GM12878 (cell line): ENCODE results near the gene FAM187B. TPM values are rescaled to one million over a fixed set of nuclear protein-coding genes. Genes with fewer than 3 reads are reported as not detected.

Experiments
- ATAC-seq: fragments of 200-7000 bp; cut with Tn5 transposase; 3 replicates; pipeline ENCODE4 v1.9.1; 2020; ENCODE audit warnings: mild to moderate bottlenecking, moderate library complexity
- BruUV-seq: library from RNA; stranded (reverse); fragments of 400-500 nt; replicated peaks from 2 replicates; lab custom pipeline; 2021; lab: Mats Ljungman, UMichigan
- CTCF ChIA-PET: fragments of 300-600 bp; sonication (Branson Sonifier 250); formaldehyde crosslinking; extraction: SDS; loops from one replicate; lab custom pipeline; 2021; ENCODE audit warnings: inconsistent platforms; lab: Yijun Ruan, JAX
- POLR2A ChIA-PET: fragments of 350-600 bp; formaldehyde crosslinking; extraction: SDS; loops from one replicate; lab custom pipeline; 2021; ENCODE audit warnings: inconsistent platforms; lab: Charles Lee
- RAD21 ChIA-PET: fragments of 300-600 bp; sonication (Branson Sonifier 250); formaldehyde crosslinking; loops from one replicate; lab custom pipeline; 2023; ENCODE audit warnings: antibody characterized with exemption; ENCODE audit not compliant: unreplicated experiment; lab: Charles Lee
- SMC1A ChIA-PET: fragments of 300-600 bp; sonication (Branson Sonifier 250); formaldehyde crosslinking; loops from one replicate; lab custom pipeline; 2023; ENCODE audit not compliant: unreplicated experiment, uncharacterized antibody; lab: Charles Lee
- DNase-seq: peaks from one replicate; pipeline ENCODE4 v3.0.0-alpha.2; 2011; ENCODE audit warnings: low read depth, low spot score
- FAIRE-seq: peaks from 3 replicates; lab custom pipeline; 2011; peaks lifted over from hg19 to GRCh38; lab: Jason Lieb, UNC
- H2AFZ ChIP-seq: 2 replicates; pipeline ENCODE4 v1.6.0; 2011; ENCODE audit warnings: low read depth, low read length, control low read depth; ENCODE audit not compliant: control insufficient read depth
- H3K27ac ChIP-seq: 2 replicates; pipeline ENCODE4 v1.5.1; 2011; ENCODE audit warnings: control low read depth; ENCODE audit not compliant: control insufficient read depth, insufficient read depth
- H3K27me3 ChIP-seq, 2 experiments: replicated peaks in 1 of 2; 2 replicates each; pipeline versions ENCODE4 v1.6.0 to v1.6.1; 2011; ENCODE audit warnings: low read length in 1 of 2; ENCODE audit not compliant: control insufficient read depth in 2 of 2, insufficient read depth in 2 of 2
- H3K36me3 ChIP-seq, 2 experiments: 2 replicates each; pipeline ENCODE4 v1.5.1; 2011; ENCODE audit warnings: low read length in 1 of 2; ENCODE audit not compliant: control insufficient read depth in 2 of 2, insufficient read depth in 2 of 2
- H3K4me1 ChIP-seq: 2 replicates; pipeline ENCODE4 v1.6.1; 2011; ENCODE audit warnings: mild to moderate bottlenecking, low read length, moderate library complexity, mixed read lengths; ENCODE audit not compliant: control insufficient read depth, insufficient read depth
- H3K4me2 ChIP-seq: 2 replicates; pipeline ENCODE4 v1.6.0; 2011; ENCODE audit warnings: control low read depth; ENCODE audit not compliant: control insufficient read depth, insufficient read depth
- H3K4me3 ChIP-seq: fragments of 200-600 bp; sonication (generic); 2 replicates; pipeline ENCODE4 v1.5.1; 2016
- H3K79me2 ChIP-seq: 2 replicates; pipeline ENCODE4 v1.6.0; 2011; ENCODE audit warnings: low read length; ENCODE audit not compliant: control insufficient read depth, insufficient read depth
- H3K9ac ChIP-seq: 2 replicates; pipeline ENCODE4 v1.8.0; 2011; ENCODE audit warnings: low read length, control low read depth, mixed read lengths; ENCODE audit not compliant: control insufficient read depth, insufficient read depth
- H3K9me3 ChIP-seq: replicated peaks from 3 replicates; pipeline ENCODE4 v1.5.1; 2011; ENCODE audit warnings: mild to moderate bottlenecking, low read length; ENCODE audit not compliant: control insufficient read depth, insufficient read depth
- H4K20me1 ChIP-seq: 2 replicates; pipeline ENCODE4 v1.6.0; 2011; ENCODE audit not compliant: control insufficient read depth, insufficient read depth
- BACH1 ChIP-seq: fragments of 450-650 bp; IDR thresholded peaks from 2 replicates; pipeline ENCODE4 v1.6.1; 2017; ENCODE audit warnings: mild to moderate bottlenecking, borderline replicate concordance
- E2F4 ChIP-seq: IDR thresholded peaks from 2 replicates; pipeline ENCODE4 v1.6.1; 2012; ENCODE audit warnings: low read depth, low read length, improper control_type of control experiment
- NBN ChIP-seq: fragments of 450-650 bp; IDR thresholded peaks from 2 replicates; pipeline ENCODE4 v1.6.1; 2016
- RUNX3 ChIP-seq: IDR thresholded peaks from 2 replicates; pipeline ENCODE4 v1.6.1; 2012; ENCODE audit warnings: low read length, inconsistent platforms
- SIN3A ChIP-seq: IDR thresholded peaks from 2 replicates; pipeline ENCODE4 v1.6.1; 2012; ENCODE audit warnings: low read depth, low read length, improper control_type of control experiment
- STAT1 ChIP-seq: fragments of 450-650 bp; conservative IDR thresholded peaks from 2 replicates; pipeline ENCODE4 v1.6.1; 2014; ENCODE audit warnings: antibody characterized with exemption, mild to moderate bottlenecking
- YBX1 ChIP-seq: fragments of 450-650 bp; IDR thresholded peaks from 2 replicates; pipeline ENCODE4 v1.6.1; 2016; ENCODE audit warnings: antibody characterized with exemption
- ZNF384 ChIP-seq: IDR thresholded peaks from 2 replicates; pipeline ENCODE4 v1.6.1; 2012; ENCODE audit warnings: low read depth, mild to moderate bottlenecking, low read length, improper control_type of control experiment, borderline replicate concordance
- ZNF622 ChIP-seq: fragments of 450-650 bp; IDR thresholded peaks from 2 replicates; pipeline ENCODE4 v1.6.1; 2017; ENCODE audit warnings: mild to moderate bottlenecking, inconsistent platforms
- WGBS: methylation state at CpG from one replicate; pipeline ENCODE4 v1.1.6; 2016; ENCODE audit warnings: low lambda C conversion rate; ENCODE audit not compliant: insufficient replicate concordance, insufficient coverage; ENCODE audit errors: missing lambda C conversion rate; 5-methylcytosine and 5-hydroxymethylcytosine counted together
- in situ Hi-C: fragments of 300-500 bp; cut with MboI; formaldehyde crosslinking; loops from 9 replicates; pipeline ENCODE4 v1.14.3; 2018; ENCODE audit warnings: mixed read lengths
- intact Hi-C: fragments of 100-400 bp; cut with micrococcal nuclease; formaldehyde crosslinking; loops from one replicate; pipeline ENCODE4 v1.14.2; 2022; ENCODE audit not compliant: unreplicated experiment
- polyA plus RNA-seq, 11 experiments: library from polyadenylated mRNA; depleted of rRNA in 4 of 11; unstranded in 6 of 11; stranded (reverse) in 5 of 11; fragments of >200 nt; fragmentation: Nextera tagmentation in 4 of 11; fragmentation: Illumina TruSeq in 1 of 11; extraction: Ambion mirVana in 4 of 11; extraction: Trizol in 1 of 11; gene quantifications; 1 replicate in 1 of 11; 2 replicates in 10 of 11; pipeline versions ENCODE4 v1.2.1 to v1.2.3, GENCODE V29; 2011 to 2016; ENCODE audit warnings: inconsistent platforms in 2 of 11, missing spikeins in 2 of 11, low read depth in 1 of 11
- total RNA-seq, 4 experiments: library from RNA; depleted of rRNA in 3 of 4; stranded (reverse); fragments of >200 nt in 3 of 4; fragmentation: Illumina TruSeq in 1 of 4; extraction: Trizol in 1 of 4; gene quantifications; 2 replicates each; pipeline versions ENCODE4 v1.2.1 to v1.2.3, GENCODE V29; 2013 to 2021
- TF ChIP-seq, protein P1 (sequence below): IDR thresholded peaks from 2 replicates; pipeline ENCODE4 v1.6.1; 2012; ENCODE audit warnings: low read length, inconsistent platforms

Gene FAM187B
- total and polyA plus RNA-seq, 10 of the 15 experiments (the other 5 are each of a cell fraction or from before 2014, with no cell fraction given): 0.05 TPM; not detected in 9

DNA sequence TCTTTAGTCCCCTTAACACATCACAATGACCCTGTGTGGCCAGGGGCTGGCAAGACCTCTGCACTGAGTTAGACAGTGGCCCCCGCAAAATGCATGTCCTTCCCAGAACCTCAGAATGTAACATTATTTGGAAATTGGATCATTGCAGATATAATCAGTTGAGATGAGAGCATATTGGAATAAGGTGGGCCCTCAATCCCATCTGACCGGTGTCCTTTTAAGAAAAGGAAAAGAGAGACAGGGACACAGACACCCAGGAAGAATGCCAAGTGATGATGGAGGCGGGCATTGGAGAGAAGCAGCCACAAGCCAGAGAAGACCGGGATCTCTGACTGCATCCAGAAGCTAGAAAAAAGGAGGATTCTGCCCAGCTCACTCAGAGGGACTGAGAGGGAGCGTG is 1.8 kb downstream of the FAM187B start:
- H3K4me2 ChIP-seq: no peak overlapping the region
- in situ Hi-C loops: no loop called here
- ATAC-seq: no peak
- WGBS: 65% methylated on average over 5 of the region's 5 CpGs
- CTCF ChIA-PET: no interaction called here
- H3K27me3 ChIP-seq: 0 out of 4 replicates have a peak, but pooled peaks cover 0 to 2% of the 10 kb centered on the region in 2 experiments
- H3K9ac ChIP-seq: no peak overlapping the region
- no peaks in the 10 kb centered on the region for H3K4me1 ChIP-seq
- RAD21 ChIA-PET: no interaction called here
- H3K79me2 ChIP-seq: no peaks in the 10 kb centered on the region
- no peaks in the 10 kb centered on the region for H3K36me3 ChIP-seq
- POLR2A ChIA-PET: no interaction called here
- TF ChIP-seq STAT1 (no peak), ZNF384 (no peak), BACH1 (no peak), E2F4 (no peak), NBN (no peak), YBX1 (no peak), SIN3A (no peak), ZNF622 (no peak), RUNX3 (no peak)
- TF ChIP-seq, protein P1, sequence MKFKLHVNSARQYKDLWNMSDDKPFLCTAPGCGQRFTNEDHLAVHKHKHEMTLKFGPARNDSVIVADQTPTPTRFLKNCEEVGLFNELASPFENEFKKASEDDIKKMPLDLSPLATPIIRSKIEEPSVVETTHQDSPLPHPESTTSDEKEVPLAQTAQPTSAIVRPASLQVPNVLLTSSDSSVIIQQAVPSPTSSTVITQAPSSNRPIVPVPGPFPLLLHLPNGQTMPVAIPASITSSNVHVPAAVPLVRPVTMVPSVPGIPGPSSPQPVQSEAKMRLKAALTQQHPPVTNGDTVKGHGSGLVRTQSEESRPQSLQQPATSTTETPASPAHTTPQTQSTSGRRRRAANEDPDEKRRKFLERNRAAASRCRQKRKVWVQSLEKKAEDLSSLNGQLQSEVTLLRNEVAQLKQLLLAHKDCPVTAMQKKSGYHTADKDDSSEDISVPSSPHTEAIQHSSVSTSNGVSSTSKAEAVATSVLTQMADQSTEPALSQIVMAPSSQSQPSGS: no peak
- TF ChIP-seq, all 136 proteins: peak for 0
- DNase-seq: no peak
- BruUV-seq: no TSS peak
- SMC1A ChIA-PET: interaction anchor here (1.4 kb wide), 1 partner anchor 14 kb away, joined by 3 read pairs; no protein-coding TSS in a partner anchor
- FAIRE-seq: no peak
- Histone ChIP-seq H4K20me1 (no peaks in the 10 kb centered on the region), H3K4me3 (no peak overlapping the region), H3K9me3 (peaks cover 2% of the 10 kb centered on the region; the same call in 2 of the 3 replicates), H2AFZ (no peak overlapping the region), H3K27ac (no peak overlapping the region)
- intact Hi-C loops: no loop called here
